ENCODE data around the gene ADAMTS17.
"Not testable (repeated sequence)": the region's sequence is repeated elsewhere in the genome, so short reads cannot be mapped to it uniquely, and the experiment has no call there.

ADAMTS17 gene

DNA sequence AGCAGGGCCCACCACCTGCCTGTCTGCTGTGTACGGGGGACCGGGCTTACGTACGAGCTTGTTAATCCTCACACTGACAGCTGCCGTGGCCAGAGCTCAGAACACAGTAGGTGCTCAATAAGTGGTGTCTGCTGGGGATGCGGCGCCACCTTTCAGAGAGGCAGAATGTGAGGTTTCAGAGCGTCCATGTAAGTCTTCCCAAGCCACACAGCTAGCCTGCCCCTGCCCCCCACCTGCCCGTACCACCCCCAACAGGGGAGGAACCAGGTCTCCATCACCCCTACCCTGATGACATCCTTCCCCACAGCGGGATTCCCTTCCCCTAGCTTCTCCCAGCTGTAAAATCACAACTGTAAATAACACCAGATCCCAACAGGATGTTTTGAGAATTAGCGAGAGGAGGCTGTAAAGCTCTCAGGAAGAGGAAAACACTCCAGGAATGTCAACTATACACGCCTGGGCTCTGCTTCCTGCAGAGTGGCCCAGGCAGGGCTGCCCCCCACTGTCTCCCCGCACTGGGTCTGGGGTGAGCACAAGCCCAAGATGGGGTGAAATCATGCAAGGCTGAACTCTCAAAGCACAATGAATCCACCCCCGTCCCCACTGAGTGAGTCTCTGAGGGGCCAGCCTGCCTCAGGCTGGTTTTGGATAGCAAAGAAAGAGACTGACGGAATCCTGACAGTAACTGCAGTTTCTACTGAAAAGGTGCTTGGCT is 358.4 kb downstream of the ADAMTS17 start:
- DNase-seq = no peak

DNA sequence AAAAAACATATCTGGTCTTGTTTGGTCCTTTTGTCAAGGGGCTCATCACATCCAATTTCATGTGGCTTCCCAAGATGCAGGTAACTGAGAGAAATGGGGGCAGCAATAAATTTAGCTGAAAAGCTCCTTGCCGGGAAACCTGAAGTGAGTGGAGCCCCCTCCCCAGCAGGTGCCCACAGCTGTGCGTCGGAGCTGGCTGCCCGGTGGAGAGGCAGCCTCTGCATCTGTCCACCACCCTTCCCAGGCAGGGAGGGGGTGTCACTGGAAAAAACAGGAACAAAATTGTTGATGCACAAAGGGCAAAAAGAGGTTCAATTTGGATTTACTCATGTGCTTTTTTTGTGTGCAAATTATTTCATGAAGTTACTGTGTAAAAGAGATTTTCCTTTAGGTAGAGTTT is 359.1 kb downstream of the ADAMTS17 start:
- DNase-seq = no peak

DNA sequence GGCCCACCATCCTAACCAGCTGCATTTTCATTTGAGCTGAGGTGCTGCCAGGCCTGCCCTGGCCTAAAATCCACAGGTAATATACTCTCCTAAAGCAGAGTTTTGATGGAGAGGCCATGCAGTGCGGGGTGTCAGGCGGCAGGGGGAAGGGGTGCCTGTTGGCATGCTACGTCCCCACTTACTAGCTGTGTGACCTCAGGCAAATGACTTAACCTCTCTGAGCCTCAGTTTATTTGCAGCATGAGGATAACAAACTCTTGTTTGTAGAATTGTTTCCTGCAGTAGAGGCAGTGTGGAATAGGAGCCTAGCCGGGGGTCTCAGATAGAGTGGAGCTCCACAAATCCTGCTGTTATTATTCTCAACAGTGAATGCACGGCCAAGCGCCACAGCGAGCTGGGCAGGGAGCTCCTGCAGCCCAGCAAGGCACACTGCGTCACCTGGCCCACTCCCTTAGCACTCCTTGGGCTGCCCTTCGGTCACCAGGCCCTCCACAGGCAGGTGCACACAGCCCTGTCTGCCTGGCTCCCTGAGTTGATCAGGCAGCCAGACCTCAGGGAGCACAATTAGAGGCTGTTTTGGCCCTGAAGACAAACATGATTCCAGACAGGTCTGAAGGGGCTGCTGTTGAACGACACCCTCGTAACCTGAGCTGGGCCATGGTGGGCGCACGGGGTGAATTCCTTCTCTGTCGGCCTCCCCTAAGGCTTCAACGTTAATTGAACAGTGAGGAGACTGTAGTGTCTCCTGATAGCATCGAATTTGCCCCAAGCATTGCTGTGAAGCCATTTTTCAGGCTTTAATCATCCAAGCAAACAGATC is 359.7 kb downstream of the ADAMTS17 start:
- DNase-seq = no peak

DNA sequence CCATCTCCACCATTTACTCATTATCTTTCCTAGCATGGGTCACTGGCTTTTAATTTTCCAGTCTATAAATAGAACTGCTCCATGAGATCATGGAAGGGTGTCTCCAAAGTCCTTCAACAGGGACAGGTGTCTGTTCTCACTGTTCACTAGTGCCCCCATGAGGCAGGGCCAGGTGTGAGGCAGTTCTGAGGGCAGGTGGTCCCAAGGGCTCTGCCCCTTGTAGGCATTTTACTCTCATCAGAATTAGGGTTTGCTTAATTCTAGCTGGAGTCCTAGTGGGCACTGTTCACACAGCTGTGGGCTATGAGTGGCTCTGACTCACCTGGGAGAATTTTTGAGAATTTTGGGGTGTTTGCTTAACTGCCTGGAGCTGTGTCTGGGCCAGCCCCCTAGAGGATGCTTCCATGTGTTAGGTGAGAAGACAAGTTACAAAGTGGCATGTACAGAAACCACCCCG is 360.6 kb downstream of the ADAMTS17 start:
- no peak for DNase-seq

DNA sequence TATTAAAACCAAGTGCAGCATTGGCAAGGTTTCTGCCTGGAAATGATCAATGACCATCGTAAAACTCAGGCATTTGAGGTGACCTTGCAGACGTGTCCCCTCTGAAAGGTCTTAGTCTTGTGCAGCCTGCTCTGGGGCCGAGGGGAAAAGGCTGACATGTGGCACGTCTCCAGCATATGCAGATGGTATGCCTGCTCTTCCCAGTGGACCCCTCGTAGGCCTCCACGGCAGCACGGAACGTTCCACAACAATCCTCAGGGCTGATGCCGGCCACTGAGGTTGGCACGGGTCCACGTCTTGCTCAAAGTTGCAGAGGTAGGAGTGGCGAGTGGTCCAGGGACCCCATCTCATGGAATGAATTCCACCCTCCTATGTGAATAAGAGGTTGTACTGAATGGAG is 361.0 kb downstream of the ADAMTS17 start:
- DNase-seq = no peak

DNA sequence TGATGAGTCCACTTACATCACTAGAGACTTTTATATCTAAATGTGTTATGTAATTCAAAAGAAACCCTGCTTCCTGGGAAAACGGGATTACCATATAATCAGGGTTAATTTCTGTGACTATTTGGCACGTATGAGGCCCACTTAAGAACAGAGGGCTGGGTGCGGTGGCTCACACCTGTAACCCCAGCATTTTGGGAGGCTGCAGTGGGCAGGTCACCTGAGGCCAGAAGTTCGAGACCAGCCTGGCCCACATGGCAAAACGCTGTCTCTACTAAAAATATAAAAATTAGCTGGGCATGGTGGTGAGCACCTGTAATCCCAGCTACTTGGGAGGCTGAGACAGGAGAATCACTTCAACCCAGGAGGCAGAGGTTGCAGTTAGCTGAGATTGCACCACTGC is 361.9 kb downstream of the ADAMTS17 start:
- DNase-seq = not testable (repeated sequence)

DNA sequence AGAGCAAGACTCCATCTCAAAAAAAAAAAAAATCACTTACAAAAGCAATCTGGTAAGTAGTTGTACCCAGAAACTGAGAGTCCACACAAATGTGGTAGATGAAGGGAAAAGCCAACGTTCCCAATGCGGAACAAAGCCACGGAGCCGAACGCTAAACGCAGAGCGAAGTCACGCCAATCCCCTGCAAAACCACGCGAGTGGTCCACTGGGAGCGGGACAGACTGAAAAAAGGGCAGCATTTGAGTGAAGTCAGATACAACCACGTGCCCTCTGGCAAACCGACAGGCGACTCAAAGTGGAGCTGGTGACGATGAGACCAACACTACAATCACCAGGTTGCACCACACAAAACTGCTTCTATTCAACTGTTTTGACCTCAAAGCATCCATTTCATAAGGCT is 362.4 kb downstream of the ADAMTS17 start:
- DNase-seq = no peak

DNA sequence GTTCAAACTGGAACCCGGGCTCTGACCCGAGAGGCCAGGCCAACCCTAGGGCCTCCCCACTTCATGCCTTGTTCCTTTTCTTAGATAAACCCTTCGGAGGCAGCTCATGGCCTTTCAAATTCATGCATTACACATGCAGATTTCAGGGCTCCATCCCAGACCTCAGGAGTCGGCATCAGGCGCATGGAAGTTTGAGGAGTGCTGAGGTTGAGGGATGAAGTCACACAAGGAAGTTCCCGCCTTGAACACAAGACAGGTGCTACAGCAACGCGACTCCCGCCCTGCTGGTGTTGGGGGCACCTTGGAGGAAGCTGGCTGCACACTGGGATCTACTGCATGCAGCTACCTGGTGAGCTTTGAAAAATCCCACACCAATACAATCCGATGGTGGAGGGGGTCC is 363.3 kb downstream of the ADAMTS17 start:
- no peak for DNase-seq

DNA sequence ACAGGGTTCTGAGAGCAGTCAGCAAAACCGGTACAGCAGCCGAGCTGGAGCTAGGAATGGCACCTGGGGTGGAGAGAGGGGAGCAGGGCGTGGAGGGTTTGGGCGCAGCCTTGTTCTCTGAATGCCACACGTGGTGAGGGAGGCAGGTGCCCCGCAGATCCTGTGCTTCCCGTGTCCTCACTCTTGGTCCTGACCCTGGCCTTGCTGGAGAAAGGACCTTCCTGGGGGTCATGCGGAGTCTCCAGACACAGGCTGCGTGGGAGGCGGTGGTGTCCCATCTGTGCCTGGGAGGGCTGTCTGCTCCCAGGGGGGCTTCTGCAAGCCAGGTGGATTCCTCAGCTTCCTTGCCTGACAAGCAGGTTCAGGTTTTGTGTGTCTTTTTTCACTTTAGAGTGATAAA is 363.8 kb downstream of the ADAMTS17 start:
- DNase-seq = no peak

DNA sequence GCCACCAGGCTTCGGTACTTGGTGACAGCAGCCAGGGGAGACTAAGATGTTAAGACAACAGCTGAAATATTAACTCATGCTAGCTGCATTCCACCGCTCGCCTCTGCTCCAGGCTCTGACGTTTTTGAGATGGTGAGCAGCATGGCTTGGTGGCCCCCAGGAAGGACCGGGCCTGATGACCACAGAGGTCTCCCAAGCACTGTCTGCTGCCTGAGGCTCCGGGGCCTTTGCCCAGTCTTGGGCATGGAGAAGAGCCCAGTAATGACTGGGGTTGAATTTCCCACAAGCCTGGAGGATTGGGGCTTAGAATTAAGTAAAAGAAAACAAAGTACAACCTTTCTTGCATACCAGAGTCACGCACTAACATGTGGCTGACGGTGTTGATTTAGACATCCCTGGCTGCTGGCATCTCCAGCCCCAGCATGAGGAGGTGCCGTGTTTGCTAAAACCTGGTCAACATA is 364.9 kb downstream of the ADAMTS17 start:
- DNase-seq = no peak

DNA sequence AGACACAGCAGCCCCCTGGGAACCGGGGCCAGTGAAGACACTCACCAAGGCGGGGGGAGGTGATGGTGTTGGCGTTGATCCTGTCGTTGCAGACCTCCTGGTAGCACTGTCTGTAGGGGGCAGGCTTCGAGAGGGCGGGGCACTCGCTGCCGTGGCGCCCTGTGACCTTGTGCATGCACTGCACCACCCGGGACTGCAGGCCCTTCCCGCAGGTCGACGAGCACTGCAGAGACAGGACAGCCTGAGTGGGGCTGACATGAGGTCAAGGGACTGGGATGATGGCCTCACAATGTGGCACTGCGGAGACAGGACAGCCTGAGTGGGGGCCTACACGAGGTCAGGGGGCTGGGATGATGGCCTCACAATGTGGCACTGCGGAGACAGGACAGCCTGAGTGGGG is 365.8 kb downstream of the ADAMTS17 start:
- DNase-seq = no peak

DNA sequence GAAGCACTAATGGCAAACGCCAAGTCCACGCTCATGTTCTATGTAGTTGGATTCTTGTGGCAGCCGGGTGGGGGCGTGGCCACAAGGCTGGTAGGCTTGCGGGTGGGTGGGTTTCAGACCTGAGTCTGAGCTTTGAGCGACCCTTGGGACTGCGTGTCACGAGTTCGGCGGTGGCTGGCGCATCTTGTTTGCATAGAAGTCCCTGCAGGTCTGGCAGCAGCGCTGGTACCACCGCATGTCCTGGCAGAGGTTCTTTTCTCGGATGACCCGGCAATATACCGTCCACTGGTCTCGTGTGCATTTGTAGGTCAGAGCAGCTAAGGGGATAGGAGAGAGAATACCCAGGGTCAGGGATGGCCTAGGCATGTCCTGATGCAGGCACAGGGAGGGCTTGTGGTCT is 367.5 kb downstream of the ADAMTS17 start:
- DNase-seq = no peak

DNA sequence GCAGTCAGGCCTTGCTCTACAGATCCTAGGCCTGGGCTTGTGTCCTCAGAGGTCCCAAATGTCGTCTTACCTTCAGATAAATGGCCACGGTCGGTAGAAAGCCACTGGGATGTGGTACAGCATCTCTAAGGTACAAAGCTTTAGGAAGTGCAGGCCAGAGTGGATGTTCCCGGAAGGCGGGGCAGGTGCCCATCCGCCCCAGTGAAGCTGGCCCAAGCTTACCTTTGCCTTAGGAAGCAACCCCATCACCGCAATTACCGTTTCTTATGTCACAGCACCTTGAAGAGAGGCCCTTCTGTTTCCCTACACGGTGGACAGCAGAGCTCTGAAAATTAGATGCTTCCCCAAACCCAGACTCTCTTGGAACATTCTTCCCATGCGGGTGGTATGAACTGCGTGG is 368.4 kb downstream of the ADAMTS17 start:
- DNase-seq = no peak

DNA sequence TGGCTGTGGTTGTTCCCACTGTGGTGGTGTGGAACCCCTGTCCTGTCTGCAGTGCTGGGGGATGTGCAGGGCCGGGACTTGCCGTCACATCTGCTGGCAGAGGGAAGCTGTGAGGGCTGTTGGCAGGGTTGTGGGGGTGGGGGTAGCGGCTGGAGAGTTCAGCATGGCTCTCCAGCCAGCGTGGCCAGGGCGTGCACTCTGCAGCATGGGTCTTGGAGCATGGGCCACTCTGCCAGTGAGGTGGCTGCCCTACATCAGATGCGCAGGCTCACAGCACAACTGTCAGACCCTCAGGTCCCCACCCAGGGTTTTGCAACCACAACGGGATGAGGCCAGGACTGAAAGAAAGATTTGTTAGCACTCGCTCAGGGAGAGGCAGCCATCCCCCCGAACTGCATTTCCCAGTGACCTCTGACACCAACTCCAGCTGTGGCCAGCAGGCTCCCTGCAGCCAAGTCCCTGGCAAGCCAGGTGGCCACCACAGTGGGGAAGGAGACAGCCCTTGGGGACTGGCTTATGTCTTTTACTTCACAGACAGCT is 370.8 kb downstream of the ADAMTS17 start:
- DNase-seq = no peak

DNA sequence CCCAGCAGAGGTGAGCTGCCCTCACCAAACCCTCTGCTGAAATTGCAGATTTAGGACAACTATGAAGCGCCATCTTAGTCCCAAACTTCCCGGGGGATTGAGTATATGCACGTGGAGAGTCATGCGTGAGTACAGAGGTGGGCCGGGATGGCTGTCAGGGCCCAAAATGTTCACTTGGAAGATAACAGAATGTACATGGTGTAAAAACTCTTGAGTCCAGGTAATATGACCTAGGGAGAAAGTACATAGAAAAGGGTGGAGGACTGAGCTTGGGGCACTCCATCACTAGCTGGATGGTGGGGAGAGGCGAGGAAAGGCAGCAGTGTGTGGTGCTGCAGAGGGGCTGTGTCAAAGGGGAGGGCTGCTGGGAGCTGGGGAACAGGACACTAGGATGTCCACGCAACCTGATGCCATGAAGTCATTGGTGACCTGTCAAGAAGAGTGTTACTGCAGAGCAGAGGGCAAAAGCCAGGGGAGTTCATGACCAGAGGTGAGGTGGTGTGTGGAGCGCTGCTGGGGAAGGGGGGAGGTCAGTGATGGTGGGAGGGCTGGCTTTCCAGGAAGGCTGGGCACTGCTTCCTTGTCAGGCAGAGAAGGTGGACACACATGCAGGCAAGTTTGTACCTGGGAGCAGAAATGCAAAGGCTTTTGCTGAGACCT is 372.4 kb downstream of the ADAMTS17 start:
- no peak for DNase-seq

DNA sequence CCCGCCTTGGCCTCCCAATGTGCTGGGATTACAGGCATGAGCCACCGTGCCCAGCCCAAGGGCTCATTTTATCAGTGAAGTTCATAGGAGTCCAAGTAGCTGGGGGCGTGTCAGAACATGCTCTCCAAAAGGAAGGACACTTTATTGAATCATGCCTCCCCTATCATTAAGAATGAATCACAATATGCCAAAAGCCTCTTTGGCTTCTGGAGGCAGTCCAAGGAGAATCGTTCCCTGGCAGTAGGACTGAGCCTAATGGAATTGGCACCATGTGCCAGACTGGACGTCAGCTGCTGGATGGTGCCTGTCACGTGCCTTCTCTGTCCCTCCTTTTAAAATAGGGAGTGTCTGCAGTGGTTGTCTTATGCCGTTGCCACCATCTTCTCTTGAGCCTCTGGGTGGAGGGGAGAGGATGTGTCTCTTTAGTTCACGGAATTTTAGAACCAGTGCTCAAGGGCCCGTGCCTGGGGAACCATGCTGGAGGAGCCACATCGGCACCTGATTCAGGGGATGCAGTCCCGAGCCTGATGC is 373.9 kb downstream of the ADAMTS17 start:
- DNase-seq = no peak

DNA sequence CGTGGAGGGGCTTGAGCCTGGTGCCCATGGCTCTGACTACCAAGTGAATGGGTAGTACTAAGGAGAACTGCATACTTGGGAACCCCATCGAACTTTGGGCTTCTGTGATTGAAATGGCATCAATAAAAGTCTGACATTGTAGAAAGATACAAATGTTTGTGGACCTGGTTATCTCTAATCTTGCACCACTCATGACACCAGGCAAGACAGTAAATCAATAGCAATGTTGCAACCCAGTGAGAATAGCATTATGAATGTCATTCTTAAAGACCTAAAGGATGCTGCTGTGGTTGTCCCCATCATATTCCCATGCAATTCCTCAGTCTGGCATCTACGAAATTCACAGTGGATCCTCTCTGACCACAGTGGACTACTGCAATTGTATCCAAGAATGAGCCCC is 375.0 kb downstream of the ADAMTS17 start:
- DNase-seq = no peak

DNA sequence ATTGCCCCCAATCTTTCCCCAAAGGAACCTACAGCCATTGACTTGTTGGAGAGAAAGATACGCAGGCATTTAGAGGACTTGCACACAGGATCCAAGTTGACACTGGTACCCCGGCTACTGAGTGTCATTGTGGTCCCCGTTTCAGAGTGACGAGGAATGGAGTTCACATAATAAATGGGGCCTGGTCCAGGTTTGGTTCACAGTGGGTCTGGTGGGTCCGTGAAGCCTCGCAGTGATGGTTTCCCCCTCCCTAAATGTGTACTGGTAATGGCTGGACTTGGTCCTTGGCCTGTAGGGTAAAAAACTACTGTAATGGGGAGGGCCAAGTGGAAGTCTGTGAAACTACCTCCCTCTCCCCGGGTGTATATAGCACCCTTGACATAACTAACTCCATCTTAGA is 376.4 kb downstream of the ADAMTS17 start:
- DNase-seq = no peak

DNA sequence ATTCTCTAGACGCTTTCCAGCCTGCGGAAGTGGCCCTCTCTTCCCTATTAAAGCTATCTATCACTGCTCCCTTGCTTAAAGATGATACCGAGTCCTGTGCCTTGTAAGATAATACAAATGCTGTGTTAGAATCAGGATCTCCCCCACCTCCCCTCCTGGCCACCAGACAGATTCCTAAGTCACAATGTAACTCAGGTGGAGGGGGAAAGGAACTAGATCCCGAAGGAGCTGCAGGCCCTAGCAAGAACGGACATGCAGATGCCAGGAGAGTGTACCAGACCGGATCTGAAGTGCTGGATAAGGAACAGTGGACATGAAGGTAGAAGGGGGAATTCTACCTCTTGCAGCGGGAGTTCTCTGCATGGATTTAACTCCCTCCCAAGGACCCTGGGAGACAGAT is 377.8 kb downstream of the ADAMTS17 start:
- DNase-seq = no peak

DNA sequence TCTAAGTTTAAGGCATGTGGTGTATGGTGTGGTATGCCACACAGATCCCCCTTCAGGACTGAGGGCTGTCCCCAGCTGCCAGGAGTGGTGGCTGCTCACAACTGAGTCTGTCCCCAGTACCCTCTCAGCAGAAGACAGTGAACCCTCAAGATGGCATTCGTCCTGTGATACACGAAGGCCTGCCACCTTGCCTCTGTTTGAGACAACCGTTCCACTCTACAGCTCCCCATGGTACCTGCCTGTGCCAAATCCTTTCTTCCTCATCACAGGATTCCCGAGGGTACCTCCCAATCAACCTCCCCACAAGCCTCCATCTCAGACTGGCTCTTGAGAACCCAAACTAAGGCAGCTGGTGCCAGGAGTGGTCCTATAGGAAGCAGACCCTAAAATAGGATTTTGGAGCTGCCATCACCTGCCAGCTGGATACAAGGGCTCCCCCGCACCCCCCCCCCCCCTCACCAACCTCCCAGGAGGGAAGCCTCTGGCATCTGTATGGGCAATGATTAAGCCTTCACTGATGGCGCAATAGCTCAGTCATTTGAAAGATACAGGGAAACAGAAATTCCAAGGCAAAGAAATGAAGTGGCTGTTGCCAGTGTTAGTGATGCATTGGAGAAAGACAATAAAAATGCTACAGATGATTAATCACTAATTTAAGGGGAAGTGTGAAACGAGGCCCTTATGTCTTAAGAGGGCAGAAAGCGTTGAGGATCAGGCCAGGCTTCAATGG is 378.5 kb downstream of the ADAMTS17 start:
- no peak for DNase-seq

DNA sequence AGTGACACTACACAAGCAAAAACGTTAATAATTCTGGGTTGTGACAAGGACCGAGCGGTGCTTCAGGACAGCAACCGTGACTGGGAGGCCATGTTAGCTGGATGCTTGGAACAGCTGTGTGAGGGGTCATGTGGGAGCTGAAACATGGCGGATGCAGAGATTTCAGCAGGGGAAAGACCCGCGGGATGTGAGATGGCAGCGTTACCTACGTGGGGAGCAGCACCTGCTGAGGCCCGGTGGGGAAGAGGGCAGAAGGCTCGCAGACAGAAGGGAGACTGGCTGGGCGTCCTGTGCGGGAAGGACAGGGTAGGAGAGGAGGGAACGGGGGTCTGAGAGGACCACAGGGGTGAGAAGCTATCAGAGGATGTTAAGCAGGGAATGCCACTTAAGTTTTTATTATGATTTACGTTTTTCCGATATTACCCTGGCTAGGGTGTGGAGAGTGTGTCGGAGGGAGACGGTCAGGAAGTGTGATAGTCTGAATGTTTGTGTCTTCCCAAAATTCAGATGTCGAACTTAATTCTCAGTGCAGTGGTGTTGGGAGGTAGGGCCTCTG is 379.7 kb downstream of the ADAMTS17 start:
- DNase-seq = no peak
